Breast epithelium (tissue), 3 donors: ENCODE results near the gene FAM3B.

Source experiments
- POLR2A ChIP-seq: fragments of 450-650 bp; IDR thresholded peaks from one replicate; pipeline ENCODE4 v1.6.1; 2016; ENCODE audit warnings: antibody characterized with exemption, mild to moderate bottlenecking, moderate library complexity
- POLR2AphosphoS5 ChIP-seq, 3 donors: sonication (generic); formaldehyde crosslinking; IDR thresholded peaks; one replicate each; pipeline ENCODE4 v1.6.1; 2017; ENCODE audit warnings: antibody characterized with exemption in 3 of 3
- TF ChIP-seq, protein P1 (sequence below), 3 donors: fragments of 450-650 bp; IDR thresholded peaks; one replicate each; pipeline ENCODE4 v1.5.1; 2016 to 2017; ENCODE audit warnings: antibody characterized with exemption in 3 of 3, mild to moderate bottlenecking in 3 of 3, moderate library complexity in 3 of 3

- TF ChIP-seq, protein P1, sequence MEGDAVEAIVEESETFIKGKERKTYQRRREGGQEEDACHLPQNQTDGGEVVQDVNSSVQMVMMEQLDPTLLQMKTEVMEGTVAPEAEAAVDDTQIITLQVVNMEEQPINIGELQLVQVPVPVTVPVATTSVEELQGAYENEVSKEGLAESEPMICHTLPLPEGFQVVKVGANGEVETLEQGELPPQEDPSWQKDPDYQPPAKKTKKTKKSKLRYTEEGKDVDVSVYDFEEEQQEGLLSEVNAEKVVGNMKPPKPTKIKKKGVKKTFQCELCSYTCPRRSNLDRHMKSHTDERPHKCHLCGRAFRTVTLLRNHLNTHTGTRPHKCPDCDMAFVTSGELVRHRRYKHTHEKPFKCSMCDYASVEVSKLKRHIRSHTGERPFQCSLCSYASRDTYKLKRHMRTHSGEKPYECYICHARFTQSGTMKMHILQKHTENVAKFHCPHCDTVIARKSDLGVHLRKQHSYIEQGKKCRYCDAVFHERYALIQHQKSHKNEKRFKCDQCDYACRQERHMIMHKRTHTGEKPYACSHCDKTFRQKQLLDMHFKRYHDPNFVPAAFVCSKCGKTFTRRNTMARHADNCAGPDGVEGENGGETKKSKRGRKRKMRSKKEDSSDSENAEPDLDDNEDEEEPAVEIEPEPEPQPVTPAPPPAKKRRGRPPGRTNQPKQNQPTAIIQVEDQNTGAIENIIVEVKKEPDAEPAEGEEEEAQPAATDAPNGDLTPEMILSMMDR (IDR thresholded peaks at IDR 0.05): no peak
- no peak for TF ChIP-seq POLR2A
- TF ChIP-seq POLR2AphosphoS5 (IDR thresholded peaks at IDR 0.05): no peak
Measured at GRCh38 chr21:41371685-41372030, 55.1 kb downstream of the FAM3B start.
